Stimulated activated CD4-positive, alpha-beta T cell treated with anti-CD3 and anti-CD28 coated beads, Interleukin-4, amount 100 ng/mL, for 1 hour (primary cell): ENCODE measurements around the gene GYPC.

Experiments used
- DNase-seq: peaks from one replicate; pipeline ENCODE4 v3.0.0-alpha.2; 2020

The GYPC gene

GRCh38 chr2:126736133-126736874 lies 80.3 kb downstream of the GYPC start:
- no peak for DNase-seq

- DNase-seq: no peak
Observed at GRCh38 chr2:126739141-126739540, 83.2 kb downstream of the GYPC start.

- no peak for DNase-seq
Observed at GRCh38 chr2:126744640-126745039, 88.7 kb downstream of the GYPC start.
